ENCODE results near the gene MSI1.

MSI1 gene

DNA sequence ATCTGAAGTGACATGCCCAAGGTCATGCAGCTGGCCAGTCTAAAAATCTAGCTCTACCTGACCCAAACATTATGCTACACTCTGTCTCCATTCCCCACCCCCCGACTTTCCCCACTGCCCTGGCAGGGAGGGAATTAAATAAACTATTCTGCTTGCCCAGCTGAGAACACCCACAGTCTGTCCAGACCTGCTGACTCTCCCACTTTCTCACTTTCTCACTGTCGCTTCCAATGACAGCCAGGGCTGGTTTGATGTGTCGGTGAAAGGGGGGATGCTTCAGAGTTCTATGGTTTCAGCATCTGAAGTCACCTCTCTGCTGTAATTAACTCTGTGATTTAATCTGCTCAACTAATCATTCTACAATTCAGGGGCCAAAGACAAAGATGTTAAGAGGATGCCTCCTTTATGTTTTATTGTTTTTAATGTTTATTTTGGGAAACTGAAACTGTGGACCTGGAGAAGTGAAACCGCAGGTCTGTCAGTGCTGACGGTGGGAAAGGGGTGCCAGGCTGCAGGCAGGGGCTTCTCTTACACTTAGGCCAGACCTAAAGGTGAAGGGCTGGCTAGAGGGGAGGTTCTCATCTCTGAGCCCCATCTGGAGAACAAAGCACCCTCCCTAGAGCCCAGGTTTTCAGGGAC, 8.1 kb upstream of the MSI1 start:
- no peak for DNase-seq

DNA sequence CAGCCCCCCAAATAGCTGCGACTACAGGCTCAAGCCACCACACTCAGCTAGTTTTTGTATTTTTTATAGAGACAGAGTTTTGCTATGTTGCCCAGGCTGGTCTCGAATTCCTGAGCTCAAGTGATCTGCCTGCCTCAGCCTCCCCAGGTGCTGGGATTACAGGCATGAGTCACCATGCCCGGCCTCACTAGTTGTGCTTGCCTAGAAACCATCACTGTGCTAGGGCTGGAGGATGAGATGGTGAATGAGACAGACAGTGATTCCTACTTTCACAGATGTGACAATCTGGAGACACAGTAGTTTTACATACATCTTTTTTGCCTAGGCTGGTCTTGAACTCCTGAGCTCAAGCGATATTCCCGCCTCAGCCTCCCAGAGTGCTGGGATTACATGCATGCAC, 7.5 kb upstream of the MSI1 start:
- no peak for DNase-seq

DNA sequence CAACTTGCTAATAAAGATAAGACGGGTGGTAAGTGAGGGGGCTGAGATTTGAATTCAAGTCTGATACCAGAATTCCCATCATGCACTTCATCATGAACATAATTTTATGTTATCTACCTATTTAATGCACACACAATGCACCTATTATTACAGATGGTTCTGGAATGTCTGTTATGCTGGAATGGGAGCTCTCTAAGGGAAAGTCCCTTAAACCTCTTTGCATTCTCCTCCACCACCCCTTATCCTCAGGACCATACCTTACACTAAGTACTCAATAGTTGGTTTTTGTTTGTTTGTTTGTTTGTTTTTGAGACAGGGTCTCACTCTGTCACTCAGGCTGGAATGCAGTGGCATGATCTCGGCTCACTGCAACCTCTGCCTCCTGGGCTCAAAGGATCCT, 7.0 kb upstream of the MSI1 start:
- DNase-seq = no peak

- DNase-seq = no peak
Measured at GRCh38 chr12:120373683-120374082, 4.7 kb upstream of the MSI1 start.

DNA sequence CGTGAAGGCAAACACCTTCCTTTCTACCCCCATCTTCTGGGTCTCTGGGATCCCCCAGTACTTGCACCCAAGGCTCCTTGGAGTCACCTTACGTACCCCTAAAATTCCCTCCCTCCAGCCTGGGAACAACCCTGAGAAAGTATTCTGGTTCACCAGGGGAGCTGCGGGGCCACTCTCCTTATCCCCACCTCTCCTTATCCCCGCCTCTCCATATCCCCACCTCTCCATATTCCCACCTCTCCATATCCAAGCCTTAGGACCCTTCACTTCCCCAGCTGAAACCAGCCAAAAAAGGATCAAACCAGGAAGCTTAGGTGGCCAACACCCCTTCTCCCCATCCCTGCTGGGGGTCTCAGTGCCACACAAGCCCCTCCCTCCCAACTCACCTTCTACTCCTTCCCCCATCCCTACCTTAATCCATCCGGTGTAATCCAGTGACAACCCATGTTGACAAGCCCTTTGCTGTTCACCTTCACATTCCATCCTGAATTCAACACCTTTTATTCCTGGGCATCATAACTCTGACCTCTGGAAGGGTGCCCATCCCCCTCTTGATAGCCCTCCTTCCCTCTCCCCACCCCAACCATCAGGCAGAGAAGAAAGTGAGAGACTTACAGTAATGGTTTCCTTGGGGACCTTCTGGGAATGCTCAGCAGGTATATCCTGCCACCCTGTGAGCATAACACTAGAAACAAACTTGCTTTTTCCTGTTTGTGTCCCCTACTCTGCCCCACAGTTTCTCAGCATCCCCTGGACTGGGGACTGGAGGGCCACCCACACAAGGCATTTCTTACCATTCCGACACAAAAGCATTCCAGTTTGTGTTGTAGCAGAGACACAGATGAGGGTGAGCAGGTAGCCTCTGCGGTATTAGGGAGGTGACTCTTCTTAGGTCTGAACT, 1.6 kb upstream of the MSI1 start:
- no peak for DNase-seq

GRCh38 chr12:120369603-120370342, 809 bp upstream of the MSI1 start:
- DNase-seq = no peak

- DNase-seq = no peak
Measured at GRCh38 chr12:120367924-120368788, 808 bp downstream of the MSI1 start.

DNA sequence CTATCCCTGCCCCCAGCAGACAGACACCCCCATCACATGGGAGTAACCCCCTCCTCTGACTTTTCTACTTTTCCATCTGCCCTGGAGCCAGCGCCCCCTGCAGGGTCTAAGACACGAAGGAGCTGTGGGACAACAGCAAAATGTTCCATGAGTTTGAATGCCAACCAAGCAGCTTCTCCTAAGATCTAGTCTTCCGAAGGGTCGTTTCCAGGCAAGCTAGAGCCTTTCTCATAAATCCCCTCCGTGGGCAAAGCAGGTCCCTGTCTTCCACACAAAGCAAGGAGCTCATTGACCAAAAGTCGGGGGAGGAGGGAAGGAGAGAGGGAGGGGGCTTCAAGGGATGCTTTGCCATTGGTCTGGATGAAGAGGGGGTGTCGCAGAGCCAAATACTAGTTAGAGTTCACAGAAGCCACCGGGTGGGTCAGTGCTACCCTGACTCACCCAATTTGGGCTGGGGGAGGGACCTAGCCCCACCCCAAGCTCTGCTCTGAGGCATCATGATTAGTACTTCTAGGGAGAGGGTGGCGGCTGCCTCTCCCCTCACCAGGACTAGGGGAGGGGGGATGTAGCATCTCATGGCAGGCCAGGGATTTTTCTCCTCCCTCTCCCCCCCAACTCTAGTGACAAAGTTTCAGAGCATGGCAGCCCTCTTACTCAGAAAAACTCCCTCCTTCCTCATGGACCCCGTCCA, 1.6 kb downstream of the MSI1 start:
- no peak for DNase-seq

DNA sequence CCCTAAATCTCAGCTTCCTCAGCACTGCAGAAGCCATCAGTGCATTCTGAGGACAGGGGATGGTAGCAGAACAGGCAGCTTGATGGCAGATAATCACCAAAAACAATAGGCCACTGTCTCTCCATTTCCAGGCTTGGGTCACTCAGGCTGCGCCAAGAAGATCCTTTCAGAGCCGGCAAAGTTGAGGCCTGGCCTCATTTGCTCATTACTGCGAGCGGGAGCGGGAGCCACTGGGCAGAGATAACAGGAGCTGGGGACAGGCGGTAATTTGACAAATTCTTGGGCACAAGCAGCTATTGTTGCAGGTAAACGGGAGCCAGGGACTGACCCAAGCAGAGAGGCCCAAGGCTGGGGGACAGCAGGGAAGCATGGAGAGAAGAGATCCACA, 2.1 kb downstream of the MSI1 start:
- DNase-seq = no peak

DNA sequence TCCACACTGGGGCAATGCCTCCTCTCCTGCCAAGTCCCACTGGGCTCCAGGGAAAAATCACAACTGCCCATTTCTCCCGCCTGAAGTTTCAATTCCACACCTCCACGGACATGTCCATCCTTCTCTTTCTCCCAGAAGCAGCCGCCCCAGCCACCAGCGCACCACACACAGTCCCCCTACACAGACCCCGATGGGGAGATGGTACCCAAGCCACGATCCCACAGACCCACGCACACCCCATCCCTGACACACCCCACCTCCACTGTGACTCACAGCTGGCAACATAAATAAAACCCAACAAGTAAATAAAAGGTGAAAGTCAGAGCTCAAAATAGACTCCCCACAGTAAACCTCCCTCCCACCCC, 2.6 kb downstream of the MSI1 start:
- DNase-seq = no peak

GRCh38 chr12:120365675-120366340, 3.2 kb downstream of the MSI1 start:
- DNase-seq = no peak

DNA sequence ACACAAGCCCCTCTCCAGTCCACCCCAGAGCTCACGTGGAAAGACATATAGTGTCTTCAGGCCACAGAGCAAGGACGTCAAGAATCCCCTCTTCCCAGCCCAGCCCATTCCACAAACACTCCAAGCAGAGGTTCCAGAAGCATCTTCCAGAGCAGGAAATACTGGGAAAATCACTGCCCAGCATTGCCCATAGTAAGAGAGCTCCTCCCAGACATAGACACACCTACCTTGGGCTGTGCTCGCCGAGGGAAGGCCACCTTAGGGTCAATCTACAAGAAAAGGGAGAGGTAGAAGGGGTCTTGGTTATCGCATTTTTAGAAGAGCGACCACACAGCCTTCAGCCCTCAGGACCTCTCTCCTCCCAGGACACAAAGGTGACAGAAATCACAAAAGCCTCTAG, 4.5 kb downstream of the MSI1 start:
- no peak for DNase-seq

DNA sequence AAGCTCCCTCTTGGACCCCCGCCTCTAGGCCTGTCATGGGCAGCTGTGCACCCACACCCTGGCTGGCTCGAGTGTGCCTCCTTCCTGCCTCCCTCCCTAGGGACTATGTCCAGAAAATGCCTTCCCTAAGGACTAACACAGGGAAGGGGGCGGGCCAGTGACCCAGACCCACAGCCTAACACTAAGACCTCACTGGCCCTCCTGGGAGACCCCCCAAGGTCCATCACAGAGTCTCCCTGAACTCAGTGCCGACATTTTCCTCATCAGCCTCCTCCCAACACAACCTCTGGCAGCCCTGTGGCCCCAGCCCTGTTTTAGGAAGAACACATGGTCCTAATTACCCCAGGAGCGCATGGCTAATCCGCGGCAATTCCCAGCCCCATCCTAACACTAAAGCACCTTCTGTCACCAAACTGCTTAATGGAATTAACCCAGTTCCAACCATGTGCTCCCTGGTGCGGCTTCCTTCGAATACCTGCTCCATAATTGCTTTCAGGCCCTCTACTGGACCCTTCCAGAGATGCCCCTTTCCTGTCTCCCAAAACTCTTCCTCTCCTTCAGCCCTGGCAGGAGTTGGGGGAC, 5.6 kb downstream of the MSI1 start:
- DNase-seq = no peak

DNA sequence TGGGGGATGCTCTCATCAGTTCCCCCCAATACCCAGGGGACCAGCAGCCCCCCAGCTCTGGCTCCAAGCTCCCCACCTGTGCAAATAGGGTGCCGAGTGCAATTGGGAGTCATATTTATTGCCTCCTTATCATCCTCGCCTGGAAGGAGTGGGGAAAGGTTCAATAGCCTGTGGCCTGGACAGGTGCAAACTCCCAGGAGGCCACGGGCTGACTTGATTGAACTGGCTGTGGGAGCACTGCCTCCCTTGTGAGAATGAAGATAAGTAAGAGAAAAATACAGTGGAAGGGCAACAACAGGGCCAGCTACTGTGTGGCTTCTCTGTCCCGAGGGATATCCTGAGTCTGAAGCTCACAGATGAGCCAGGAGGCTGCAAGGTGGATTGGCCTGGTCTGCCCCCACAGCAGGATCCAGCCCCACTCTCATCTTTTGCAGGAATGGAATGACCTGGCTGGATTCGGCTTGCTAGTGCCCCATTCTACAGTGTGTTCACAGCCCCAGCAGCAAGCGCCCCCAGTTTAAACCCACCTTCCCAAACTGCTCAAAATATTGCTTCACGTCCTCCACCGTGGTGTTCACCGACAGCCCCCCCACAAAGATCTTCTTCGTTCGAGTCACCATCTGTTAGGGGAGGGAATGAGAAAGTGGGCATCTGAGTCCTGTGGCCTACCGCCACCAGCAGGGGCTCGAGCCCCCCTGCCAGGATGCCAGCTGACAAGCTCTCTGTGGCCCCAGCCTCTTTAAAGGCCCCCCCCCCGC, 6.3 kb downstream of the MSI1 start:
- no peak for DNase-seq

DNA sequence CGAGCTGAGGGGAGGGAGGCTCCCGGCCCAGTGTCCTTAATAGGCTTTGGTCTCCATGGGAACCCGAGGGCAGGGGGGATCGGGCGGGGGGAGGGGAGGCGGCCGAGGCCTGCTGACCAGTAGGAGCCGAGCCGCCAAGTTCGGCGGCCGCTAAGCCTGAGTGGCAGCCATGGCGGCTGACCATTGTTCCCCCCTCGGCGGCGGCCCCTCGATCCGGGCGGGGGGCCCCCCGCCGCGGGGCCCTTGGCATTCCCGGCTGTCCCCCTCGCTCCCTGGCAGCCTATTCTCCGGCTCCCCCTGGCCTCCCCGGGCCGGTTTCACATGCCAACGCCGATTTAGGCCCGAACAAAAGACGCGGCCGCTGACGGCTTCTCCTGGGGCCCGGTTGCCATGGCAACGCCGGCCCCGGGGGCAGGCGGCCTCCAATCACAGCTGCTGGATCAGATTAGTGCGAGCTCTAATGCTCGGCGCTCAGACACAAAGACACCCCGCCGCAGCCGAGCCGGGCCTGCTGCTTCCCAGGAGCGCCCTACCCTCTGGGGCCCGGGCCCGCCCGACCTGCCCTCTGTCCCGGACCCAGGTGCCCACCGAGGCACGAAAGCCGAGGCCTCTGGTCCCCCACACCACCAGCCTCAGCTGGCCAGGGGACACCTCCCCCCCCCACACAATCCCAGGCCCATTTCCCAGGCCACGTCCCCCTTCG, 7.3 kb downstream of the MSI1 start:
- peak; percentile 41 for DNase-seq

GRCh38 chr12:120359128-120359527, 9.8 kb downstream of the MSI1 start:
- no peak for DNase-seq

DNA sequence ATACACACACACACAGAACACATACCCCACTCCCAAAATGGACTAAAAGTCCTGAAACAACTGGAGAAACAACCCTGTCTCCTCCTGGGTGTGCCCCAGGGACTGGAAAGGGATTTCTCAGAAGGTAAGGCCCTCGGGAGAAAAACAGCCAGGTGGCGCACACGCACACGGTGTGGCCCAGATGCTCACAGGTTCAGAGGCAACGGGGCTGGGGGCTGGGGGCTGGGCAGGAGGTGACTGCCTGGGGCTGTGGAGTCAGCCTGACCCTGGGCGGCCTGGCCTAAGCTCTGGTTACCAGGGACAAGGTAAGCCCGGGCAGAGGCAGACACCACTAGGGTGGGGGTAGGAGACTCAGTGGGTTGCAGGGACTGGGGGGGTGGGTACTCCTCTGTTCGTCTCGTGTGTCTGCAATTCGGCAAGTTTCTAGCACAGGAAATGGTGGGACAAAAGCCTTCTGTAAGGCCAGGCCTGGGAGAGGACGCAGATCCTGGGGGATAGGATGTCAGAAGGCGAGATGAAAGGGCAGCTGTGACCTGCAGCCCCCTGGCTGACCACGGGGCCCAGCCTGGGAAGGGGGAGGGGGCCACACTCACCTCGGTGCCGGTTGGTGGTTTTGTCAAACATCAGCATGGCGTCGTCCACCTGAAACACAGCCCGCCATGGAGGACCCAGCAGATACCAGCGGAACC, 10.4 kb downstream of the MSI1 start:
- no peak for DNase-seq

- DNase-seq = no peak
Measured at GRCh38 chr12:120357104-120357503, 11.9 kb downstream of the MSI1 start.

DNA sequence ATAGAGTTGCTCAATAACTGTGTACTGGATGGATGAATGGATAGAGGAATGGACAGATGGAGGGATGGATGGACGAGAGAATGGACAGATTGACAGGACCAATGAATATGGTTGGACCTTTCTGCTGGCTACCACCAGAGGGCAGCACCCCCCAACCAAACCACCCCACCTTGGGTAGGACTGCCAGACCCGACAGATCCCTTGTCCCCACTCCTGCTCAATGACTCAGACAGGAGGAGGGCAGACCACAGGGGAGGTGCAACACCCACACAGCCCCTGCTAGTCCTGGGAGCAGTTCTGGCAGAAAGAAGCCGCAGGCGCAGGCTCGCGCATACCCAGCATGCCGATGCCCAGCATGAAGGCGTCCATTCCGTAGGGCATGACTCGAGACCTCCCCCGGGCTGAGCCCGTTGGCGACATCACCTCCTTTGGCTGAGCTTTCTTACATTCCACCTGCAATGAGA, 12.4 kb downstream of the MSI1 start:
- DNase-seq = peak; percentile 72

Measured in SHP77 treated with DMSO at 0.1 percent for 48 hours (cell line).